ENCODE results near the gene GADD45A.

DNA sequence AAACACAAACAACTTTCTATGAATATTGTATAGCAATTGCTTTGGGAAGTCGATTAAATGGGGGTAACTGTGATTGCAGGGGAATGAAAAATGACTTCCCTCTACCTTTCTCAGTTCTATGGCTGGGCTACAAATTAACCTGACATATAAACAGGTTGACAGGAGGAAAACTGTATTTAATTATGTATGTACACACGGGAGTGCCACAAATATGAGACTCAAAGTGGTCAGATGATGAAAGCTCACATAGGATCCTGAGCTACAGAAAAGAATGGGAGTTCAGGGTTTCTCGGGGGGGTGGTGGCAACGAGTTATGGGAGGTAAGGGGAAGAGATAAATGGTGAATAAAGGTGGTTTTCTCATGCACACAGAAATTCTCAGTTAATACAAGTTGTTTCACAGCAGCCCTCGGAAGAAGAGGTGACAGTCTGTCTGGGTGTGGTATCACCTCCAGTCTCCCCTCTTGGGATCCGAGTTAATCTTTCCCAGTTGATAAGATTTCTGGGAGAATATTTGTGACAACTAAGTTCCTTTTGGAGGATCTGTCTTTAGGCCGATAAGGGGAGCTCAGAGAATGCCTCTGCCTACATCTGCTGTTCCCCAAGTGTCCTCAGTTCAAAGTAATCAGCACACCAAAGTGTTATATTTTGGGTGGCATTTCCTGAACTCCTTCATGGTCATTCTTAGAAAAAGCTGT, 26.3 kb downstream of the GADD45A start:
- no peak for TF ChIP-seq POLR2AphosphoS5 (IDR thresholded peaks at IDR 0.05; ENCODE audit: low read depth, low read length)
- TF ChIP-seq, protein P1, sequence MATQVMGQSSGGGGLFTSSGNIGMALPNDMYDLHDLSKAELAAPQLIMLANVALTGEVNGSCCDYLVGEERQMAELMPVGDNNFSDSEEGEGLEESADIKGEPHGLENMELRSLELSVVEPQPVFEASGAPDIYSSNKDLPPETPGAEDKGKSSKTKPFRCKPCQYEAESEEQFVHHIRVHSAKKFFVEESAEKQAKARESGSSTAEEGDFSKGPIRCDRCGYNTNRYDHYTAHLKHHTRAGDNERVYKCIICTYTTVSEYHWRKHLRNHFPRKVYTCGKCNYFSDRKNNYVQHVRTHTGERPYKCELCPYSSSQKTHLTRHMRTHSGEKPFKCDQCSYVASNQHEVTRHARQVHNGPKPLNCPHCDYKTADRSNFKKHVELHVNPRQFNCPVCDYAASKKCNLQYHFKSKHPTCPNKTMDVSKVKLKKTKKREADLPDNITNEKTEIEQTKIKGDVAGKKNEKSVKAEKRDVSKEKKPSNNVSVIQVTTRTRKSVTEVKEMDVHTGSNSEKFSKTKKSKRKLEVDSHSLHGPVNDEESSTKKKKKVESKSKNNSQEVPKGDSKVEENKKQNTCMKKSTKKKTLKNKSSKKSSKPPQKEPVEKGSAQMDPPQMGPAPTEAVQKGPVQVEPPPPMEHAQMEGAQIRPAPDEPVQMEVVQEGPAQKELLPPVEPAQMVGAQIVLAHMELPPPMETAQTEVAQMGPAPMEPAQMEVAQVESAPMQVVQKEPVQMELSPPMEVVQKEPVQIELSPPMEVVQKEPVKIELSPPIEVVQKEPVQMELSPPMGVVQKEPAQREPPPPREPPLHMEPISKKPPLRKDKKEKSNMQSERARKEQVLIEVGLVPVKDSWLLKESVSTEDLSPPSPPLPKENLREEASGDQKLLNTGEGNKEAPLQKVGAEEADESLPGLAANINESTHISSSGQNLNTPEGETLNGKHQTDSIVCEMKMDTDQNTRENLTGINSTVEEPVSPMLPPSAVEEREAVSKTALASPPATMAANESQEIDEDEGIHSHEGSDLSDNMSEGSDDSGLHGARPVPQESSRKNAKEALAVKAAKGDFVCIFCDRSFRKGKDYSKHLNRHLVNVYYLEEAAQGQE (IDR thresholded peaks at IDR 0.05; ENCODE audit: insufficient read depth in 1 of 2, low read depth in 2 of 2, low read length in 2 of 2), result no peak

Measured in PFSK-1 (cell line).